HepG2 (cell line): ENCODE results near the gene AXIN1. TPM values are rescaled to one million over a fixed set of nuclear protein-coding genes. Genes with fewer than 3 reads are reported as not detected.

Experiments
- ATAC-seq: fragments of 200-7000 bp; cut with Tn5 transposase; 3 replicates; pipeline ENCODE4 v1.9.1; 2020; ENCODE audit warnings: mild to moderate bottlenecking, moderate library complexity
- BruUV-seq: library from RNA; stranded (reverse); fragments of 400-500 nt; replicated peaks from 2 replicates; lab custom pipeline; 2021; lab: Mats Ljungman, UMichigan
- CTCF ChIA-PET: fragments of 300-600 bp; formaldehyde crosslinking; extraction: SDS; loops from one replicate; lab custom pipeline; 2021; ENCODE audit warnings: low total read pairs, inconsistent platforms, low intra/inter-chr PET ratio; lab: Yijun Ruan, JAX
- POLR2A ChIA-PET: fragments of 350-600 bp; sonication (Branson Sonifier 250); formaldehyde crosslinking; loops from one replicate; lab custom pipeline; 2020; ENCODE audit warnings: antibody characterized with exemption, inconsistent platforms; lab: Yijun Ruan, JAX
- DNase-seq: peaks from one replicate; pipeline ENCODE4 v3.0.0-alpha.2; 2015; ENCODE audit warnings: low spot score
- FAIRE-seq: peaks from 3 replicates; lab custom pipeline; 2011; peaks lifted over from hg19 to GRCh38; lab: Jason Lieb, UNC
- H2AFZ ChIP-seq: one replicate; pipeline ENCODE4 v1.6.1; 2011; ENCODE audit warnings: low read length, inconsistent platforms
- H3K27ac ChIP-seq: fragments of 300-600 bp; 3 replicates; pipeline ENCODE4 v1.8.0; 2011; ENCODE audit warnings: mixed run types, mild to moderate bottlenecking, mixed read lengths, low read length, inconsistent platforms; ENCODE audit not compliant: insufficient read depth; ENCODE audit errors: extremely low read length
- H3K27me3 ChIP-seq, 2 experiments: fragments of 200-600 bp in 1 of 2; 2 replicates in 1 of 2; 3 replicates in 1 of 2; pipeline versions ENCODE4 v1.6.0 to v1.8.0; 2011; ENCODE audit warnings: low read length in 2 of 2, mild to moderate bottlenecking in 2 of 2, moderate library complexity in 2 of 2, inconsistent platforms in 1 of 2; ENCODE audit not compliant: insufficient read depth in 2 of 2, control insufficient read depth in 1 of 2
- H3K36me3 ChIP-seq, 2 experiments: fragments of 200-600 bp in 1 of 2; replicated peaks in 1 of 2; 2 replicates in 1 of 2; 3 replicates in 1 of 2; pipeline versions ENCODE4 v1.5.1 to v1.8.0; 2011; ENCODE audit warnings: low read length in 2 of 2, inconsistent platforms in 1 of 2; ENCODE audit not compliant: insufficient read depth in 2 of 2, control insufficient read depth in 1 of 2
- H3K4me1 ChIP-seq: 2 replicates; pipeline ENCODE4 v1.5.1; 2012; ENCODE audit warnings: low read length, inconsistent platforms; ENCODE audit not compliant: insufficient read depth
- H3K4me2 ChIP-seq: 2 replicates; pipeline ENCODE4 v1.6.0; 2011; ENCODE audit warnings: low read depth, low read length, inconsistent platforms
- H3K4me3 ChIP-seq, 3 experiments: fragments of 200-600 bp in 1 of 3; sonication (generic), shearing (Covaris generic) in 1 of 3; replicated peaks in 1 of 3; 2 replicates each; pipeline ENCODE4 v1.5.1; 2011 to 2016; ENCODE audit warnings: low read length in 3 of 3, inconsistent platforms in 2 of 3, low read depth in 2 of 3, mild to moderate bottlenecking in 2 of 3, control low read depth in 1 of 3, mixed read lengths in 1 of 3; ENCODE audit not compliant: insufficient read depth in 1 of 3
- H3K79me2 ChIP-seq: one replicate; pipeline ENCODE4 v1.6.1; 2011; ENCODE audit warnings: low read length, inconsistent platforms; ENCODE audit not compliant: insufficient read depth
- H3K9ac ChIP-seq: 2 replicates; pipeline ENCODE4 v1.6.0; 2011; ENCODE audit warnings: mild to moderate bottlenecking, low read depth, low read length, inconsistent platforms; ENCODE audit not compliant: insufficient read depth
- H3K9me3 ChIP-seq: 2 replicates; pipeline ENCODE4 v1.5.1; 2012; ENCODE audit warnings: mild to moderate bottlenecking, low read length
- H4K20me1 ChIP-seq: 2 replicates; pipeline ENCODE4 v1.6.0; 2011; ENCODE audit warnings: inconsistent platforms, mild to moderate bottlenecking, low read length, moderate library complexity; ENCODE audit not compliant: insufficient read depth
- AHR ChIP-seq: IDR thresholded peaks from 2 replicates; pipeline ENCODE4 v1.6.1; 2018; ENCODE audit warnings: missing genetic modification reagents, missing compliant biosample characterization
- FOXO1 ChIP-seq: sonication (generic); formaldehyde crosslinking; IDR thresholded peaks from 2 replicates; pipeline ENCODE4 v1.4.0; 2020; ENCODE audit warnings: missing genetic modification reagents
- IRF1 ChIP-seq: sonication (generic); formaldehyde crosslinking; IDR thresholded peaks from 2 replicates; pipeline ENCODE4 v1.4.0; 2020; ENCODE audit warnings: low read depth, mild to moderate bottlenecking, missing genetic modification reagents
- MBNL3 ChIP-seq: fragments of 250-450 bp; sonication (Bioruptor Pico); conservative IDR thresholded peaks from 2 replicates; pipeline ENCODE4 v1.8.0; 2022; ENCODE audit warnings: mild to moderate bottlenecking, inconsistent platforms
- NFATC3 ChIP-seq: sonication (generic); formaldehyde crosslinking; IDR thresholded peaks from 2 replicates; pipeline ENCODE4 v1.5.1; 2020; ENCODE audit warnings: mild to moderate bottlenecking, missing genetic modification reagents
- PCBP1 ChIP-seq: fragments of 200-400 bp; formaldehyde crosslinking; IDR thresholded peaks from 2 replicates; pipeline ENCODE4 v1.6.1; 2017; ENCODE audit warnings: mild to moderate bottlenecking, low read depth, low read length, borderline replicate concordance
- RXRB ChIP-seq: IDR thresholded peaks from 2 replicates; pipeline ENCODE4 v1.6.1; 2016; ENCODE audit warnings: borderline replicate concordance, missing genetic modification reagents, missing compliant biosample characterization
- SKIL ChIP-seq: sonication (generic); formaldehyde crosslinking; IDR thresholded peaks from 2 replicates; pipeline ENCODE4 v1.8.0; 2022; ENCODE audit warnings: missing genetic modification reagents, mild to moderate bottlenecking, moderate library complexity, borderline replicate concordance
- ZNF136 ChIP-seq: sonication (generic); formaldehyde crosslinking; IDR thresholded peaks from 2 replicates; pipeline ENCODE4 v1.8.1; 2022; ENCODE audit warnings: low read depth, mild to moderate bottlenecking, moderate library complexity, missing genetic modification reagents
- ZNF333 ChIP-seq: sonication (generic); formaldehyde crosslinking; IDR thresholded peaks from 2 replicates; pipeline ENCODE4 v1.4.0; 2020; ENCODE audit warnings: mild to moderate bottlenecking, missing genetic modification reagents, borderline replicate concordance
- WGBS: methylation state at CpG from one replicate; pipeline ENCODE4 v1.1.6; 2017; ENCODE audit warnings: low lambda C conversion rate; 5-methylcytosine and 5-hydroxymethylcytosine counted together
- in situ Hi-C: cut with HindIII; loops from 2 replicates; pipeline ENCODE4 v1.10.0; 2017; ENCODE audit warnings: low pct_unique_long_range_greater_than_20kb; ENCODE audit not compliant: extremely low pct_ligation_motif_present
- intact Hi-C: fragments of 100-400 bp; cut with micrococcal nuclease; formaldehyde crosslinking; loops from one replicate; pipeline ENCODE4 v1.10.0; 2022; ENCODE audit not compliant: unreplicated experiment
- polyA plus RNA-seq, 8 experiments: library from polyadenylated mRNA; depleted of rRNA in 3 of 8; stranded (reverse) in 7 of 8; unstranded in 1 of 8; fragments of >200 nt; fragmentation: Illumina TruSeq in 4 of 8; extraction: Trizol in 4 of 8; gene quantifications; 2 replicates each; pipeline versions ENCODE4 v1.2.1 to v1.2.3, GENCODE V29; 2011 to 2016; ENCODE audit warnings: low read depth in 4 of 8, missing spikeins in 1 of 8, mixed read lengths in 1 of 8; ENCODE audit not compliant: insufficient read depth in 1 of 8
- total RNA-seq, 5 experiments: library from RNA; depleted of rRNA; stranded (reverse); fragments of >200 nt; fragmentation: Illumina TruSeq; extraction: Trizol; gene quantifications; 2 replicates each; pipeline ENCODE4 v1.2.3, GENCODE V29; 2016; ENCODE audit warnings: low read depth in 1 of 5

The AXIN1 gene
- total and polyA plus RNA-seq, 2 of the 13 experiments (the other 11 are each of a cell fraction or from before 2014, with no cell fraction given) = 24.0 to 26.0 TPM

- Histone ChIP-seq H2AFZ (no peak overlapping the region), H3K9ac (no peak overlapping the region), H3K4me2 (no peak overlapping the region), H3K36me3 (peaks cover 5 to 29% of the 10 kb centered on the region in 2 experiments; a peak in 4 of 5 replicates), H3K4me3 (no peak overlapping the region), H3K9me3 (no peaks in the 10 kb centered on the region)
- CTCF ChIA-PET = no interaction called here
- no TSS peak for BruUV-seq
- intact Hi-C loops = no loop called here
- TF ChIP-seq FOXO1 (no peak), AHR (CRISPR knock-in tag) (no peak), IRF1 (CRISPR knock-in tag) (no peak), SKIL (CRISPR knock-in tag) (no peak), RXRB (CRISPR knock-in tag) (no peak), ZNF136 (no peak), NFATC3 (CRISPR knock-in tag) (no peak), MBNL3 (CRISPR knock-in tag) (no peak), PCBP1 (no peak), ZNF333 (CRISPR knock-in tag) (no peak)
- TF ChIP-seq, all 625 proteins: peak for 0
- DNase-seq (no peak), ATAC-seq (no peak; the same call in 2 of the 3 replicates), FAIRE-seq (no peak)
- Histone ChIP-seq H3K27me3 (no peaks in the 10 kb centered on the region), H3K79me2 (peaks cover 68% of the 10 kb centered on the region), H3K4me1 (peaks cover 9% of the 10 kb centered on the region), H4K20me1 (peaks cover 38% of the 10 kb centered on the region; the same call in 1 of the 2 replicates), H3K27ac (no peak overlapping the region)
- 96% methylated on average over 41 of the region's 55 CpGs for WGBS
- POLR2A ChIA-PET = no interaction called here
- in situ Hi-C loops = no loop called here
Measured at GRCh38 chr16:324451-325334, 27.8 kb downstream of the AXIN1 start.
